ENCODE results near the gene NDUFB5.

- TF ChIP-seq, protein P1, sequence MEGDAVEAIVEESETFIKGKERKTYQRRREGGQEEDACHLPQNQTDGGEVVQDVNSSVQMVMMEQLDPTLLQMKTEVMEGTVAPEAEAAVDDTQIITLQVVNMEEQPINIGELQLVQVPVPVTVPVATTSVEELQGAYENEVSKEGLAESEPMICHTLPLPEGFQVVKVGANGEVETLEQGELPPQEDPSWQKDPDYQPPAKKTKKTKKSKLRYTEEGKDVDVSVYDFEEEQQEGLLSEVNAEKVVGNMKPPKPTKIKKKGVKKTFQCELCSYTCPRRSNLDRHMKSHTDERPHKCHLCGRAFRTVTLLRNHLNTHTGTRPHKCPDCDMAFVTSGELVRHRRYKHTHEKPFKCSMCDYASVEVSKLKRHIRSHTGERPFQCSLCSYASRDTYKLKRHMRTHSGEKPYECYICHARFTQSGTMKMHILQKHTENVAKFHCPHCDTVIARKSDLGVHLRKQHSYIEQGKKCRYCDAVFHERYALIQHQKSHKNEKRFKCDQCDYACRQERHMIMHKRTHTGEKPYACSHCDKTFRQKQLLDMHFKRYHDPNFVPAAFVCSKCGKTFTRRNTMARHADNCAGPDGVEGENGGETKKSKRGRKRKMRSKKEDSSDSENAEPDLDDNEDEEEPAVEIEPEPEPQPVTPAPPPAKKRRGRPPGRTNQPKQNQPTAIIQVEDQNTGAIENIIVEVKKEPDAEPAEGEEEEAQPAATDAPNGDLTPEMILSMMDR (IDR thresholded peaks at IDR 0.05; ENCODE audit: low read depth, low read length) = no peak
- no peak for TF ChIP-seq EZH2phosphoT487 (IDR thresholded peaks at IDR 0.05; ENCODE audit: low read depth)
Observed at GRCh38 chr3:179653096-179653797, 48.7 kb downstream of the NDUFB5 start.
